SK-N-SH (cell line): ENCODE measurements around the gene HES2. TPM values are rescaled to one million over a fixed set of nuclear protein-coding genes. Genes with fewer than 3 reads are reported as not detected.

Source experiments
- CTCF ChIA-PET: fragments of 300-600, 350-600 bp; formaldehyde crosslinking; extraction: SDS; loops from one replicate; lab custom pipeline; 2021; lab: Yijun Ruan, JAX
- POLR2A ChIA-PET: fragments of 350-600 bp; sonication (Branson Sonifier 250); formaldehyde crosslinking; extraction: SDS; loops from one replicate; lab custom pipeline; 2020; ENCODE audit warnings: antibody characterized with exemption, inconsistent platforms; lab: Yijun Ruan, JAX
- DNase-seq: peaks from one replicate; pipeline ENCODE4 v3.0.0; 2012
- H2AFZ ChIP-seq: fragments of 200-600 bp; sonication (generic); 2 replicates; pipeline ENCODE4 v1.8.1; 2016; ENCODE audit warnings: antibody characterized with exemption, mild to moderate bottlenecking, low read depth
- H3F3A ChIP-seq: fragments of 200-600 bp; sonication (generic); replicated peaks from 2 replicates; pipeline ENCODE3; 2016; ENCODE audit warnings: antibody characterized with exemption, mild to moderate bottlenecking; ENCODE audit not compliant: insufficient read depth
- H3K27ac ChIP-seq, 2 experiments: fragments of 200-500 bp in 1 of 2; fragments of 200-600 bp in 1 of 2; sonication (Bioruptor generic) in 1 of 2; sonication (generic), shearing (Covaris generic) in 1 of 2; 2 replicates each; pipeline versions ENCODE4 v1.5.1 to v1.6.1; 2014 to 2016; ENCODE audit warnings: low read depth in 2 of 2, inconsistent platforms in 1 of 2, low read length in 1 of 2, mild to moderate bottlenecking in 1 of 2, mixed read lengths in 1 of 2
- H3K27me3 ChIP-seq: fragments of 200-600 bp; sonication (generic), shearing (Covaris generic); 2 replicates; pipeline ENCODE4 v1.6.1; 2016; ENCODE audit warnings: mixed run types; ENCODE audit not compliant: insufficient read depth
- H3K36me3 ChIP-seq, 2 experiments: fragments of 200-500 bp in 1 of 2; fragments of 200-600 bp in 1 of 2; sonication (Bioruptor generic) in 1 of 2; sonication (generic) in 1 of 2; replicated peaks in 1 of 2; 2 replicates each; pipeline versions ENCODE3 to v1.5.1; 2014 to 2016; ENCODE audit warnings: low read length in 1 of 2, mild to moderate bottlenecking in 1 of 2; ENCODE audit not compliant: insufficient read depth in 2 of 2, control insufficient read depth in 1 of 2
- H3K4me1 ChIP-seq, 2 experiments: fragments of 200-500 bp in 1 of 2; fragments of 200-600 bp in 1 of 2; sonication (Bioruptor generic) in 1 of 2; sonication (generic), shearing (Covaris generic) in 1 of 2; 2 replicates each; pipeline versions ENCODE4 v1.5.1 to v1.6.1; 2014 to 2016; ENCODE audit warnings: low read depth in 1 of 2, low read length in 1 of 2, mixed run types in 1 of 2; ENCODE audit not compliant: insufficient read depth in 2 of 2, control insufficient read depth in 1 of 2
- H3K4me2 ChIP-seq: fragments of 200-600 bp; sonication (generic), shearing (Covaris generic); 2 replicates; pipeline ENCODE4 v1.6.1; 2017; ENCODE audit warnings: mixed run types
- H3K4me3 ChIP-seq, 2 experiments: fragments of 200-500 bp in 1 of 2; fragments of 200-600 bp in 1 of 2; sonication (Bioruptor generic) in 1 of 2; sonication (generic), shearing (Covaris generic) in 1 of 2; 2 replicates each; pipeline versions ENCODE4 v1.5.1 to v1.8.1; 2014 to 2016; ENCODE audit warnings: low read depth in 2 of 2, inconsistent platforms in 1 of 2, low read length in 1 of 2, mild to moderate bottlenecking in 1 of 2, mixed read lengths in 1 of 2, moderate library complexity in 1 of 2
- H3K79me2 ChIP-seq: fragments of 200-600 bp; sonication (generic); 2 replicates; pipeline ENCODE4 v1.8.1; 2017; ENCODE audit warnings: mild to moderate bottlenecking; ENCODE audit not compliant: insufficient read depth
- H3K9ac ChIP-seq: fragments of 200-600 bp; sonication (generic); 2 replicates; pipeline ENCODE4 v1.6.1; 2017; ENCODE audit warnings: mixed run types
- H3K9me2 ChIP-seq: fragments of 200-600 bp; sonication (generic); 2 replicates; pipeline ENCODE4 v1.6.1; 2017; ENCODE audit warnings: mixed run types
- H3K9me3 ChIP-seq: fragments of 200-600 bp; sonication (generic); 2 replicates; pipeline ENCODE4 v1.6.1; 2017; ENCODE audit warnings: mixed run types, mild to moderate bottlenecking, moderate library complexity
- H4K20me1 ChIP-seq: fragments of 200-600 bp; sonication (generic); 2 replicates; pipeline ENCODE4 v1.6.1; 2017; ENCODE audit warnings: mild to moderate bottlenecking, mixed run types; ENCODE audit not compliant: insufficient read depth
- CTCF ChIP-seq: fragments of 200-600 bp; sonication (generic); IDR thresholded peaks from 2 replicates; pipeline ENCODE4 v1.6.1; 2017; ENCODE audit warnings: antibody characterized with exemption, mild to moderate bottlenecking, moderate library complexity
- EP300 ChIP-seq, 2 experiments: IDR thresholded peaks; 2 replicates each; pipeline versions ENCODE4 v1.4.0 to v1.6.1; 2012; ENCODE audit warnings: borderline replicate concordance in 1 of 2, low read depth in 1 of 2, low read length in 1 of 2
- FOSL2 ChIP-seq: IDR thresholded peaks from 2 replicates; pipeline ENCODE4 v1.4.0; 2012; ENCODE audit warnings: low read depth, mild to moderate bottlenecking, moderate library complexity, borderline replicate concordance
- FOXJ3 ChIP-seq: sonication (generic); formaldehyde crosslinking; IDR thresholded peaks from 2 replicates; pipeline ENCODE4 v1.5.1; 2020; ENCODE audit warnings: mild to moderate bottlenecking, missing genetic modification reagents
- GATA2 ChIP-seq: sonication (generic); formaldehyde crosslinking; IDR thresholded peaks from 2 replicates; pipeline ENCODE4 v1.5.0; 2020; ENCODE audit warnings: mild to moderate bottlenecking, missing genetic modification reagents
- MAX ChIP-seq: IDR thresholded peaks from 2 replicates; pipeline ENCODE4 v1.4.0; 2012; ENCODE audit warnings: low read depth
- NFIC ChIP-seq: IDR thresholded peaks from 2 replicates; pipeline ENCODE4 v1.4.0; 2012; ENCODE audit warnings: borderline replicate concordance
- RAD21 ChIP-seq: IDR thresholded peaks from 2 replicates; pipeline ENCODE4 v1.6.1; 2012; ENCODE audit warnings: mild to moderate bottlenecking, low read length
- RFX5 ChIP-seq: IDR thresholded peaks from 2 replicates; pipeline ENCODE4 v1.6.1; 2012; ENCODE audit warnings: mild to moderate bottlenecking, improper control_type of control experiment, low read length
- SIN3A ChIP-seq: IDR thresholded peaks from 2 replicates; pipeline ENCODE4 v1.6.1; 2012; ENCODE audit warnings: low read depth, mild to moderate bottlenecking, low read length, moderate library complexity, borderline replicate concordance
- SMC3 ChIP-seq: IDR thresholded peaks from 2 replicates; pipeline ENCODE4 v1.6.1; 2012; ENCODE audit warnings: low read depth, low read length, improper control_type of control experiment
- TAF1 ChIP-seq: IDR thresholded peaks from 2 replicates; pipeline ENCODE4 v1.6.1; 2012; ENCODE audit warnings: low read depth, mild to moderate bottlenecking, low read length, moderate library complexity, borderline replicate concordance
- TCF12 ChIP-seq: IDR thresholded peaks from 2 replicates; pipeline ENCODE4 v1.4.0; 2012
- USF1 ChIP-seq: IDR thresholded peaks from 2 replicates; pipeline ENCODE4 v1.4.0; 2012; ENCODE audit warnings: low read depth, borderline replicate concordance
- USF2 ChIP-seq: fragments of 150-350 bp; IDR thresholded peaks from 2 replicates; pipeline ENCODE4 v1.6.1; 2017; ENCODE audit warnings: antibody characterized with exemption, low read length, low read depth, borderline replicate concordance
- ZBTB33 ChIP-seq: IDR thresholded peaks from 2 replicates; pipeline ENCODE4 v1.4.0; 2012; ENCODE audit warnings: low read depth, borderline replicate concordance
- WGBS: methylation state at CpG from one replicate; pipeline ENCODE4 v1.1.6; 2017; ENCODE audit warnings: low lambda C conversion rate; 5-methylcytosine and 5-hydroxymethylcytosine counted together
- polyA plus RNA-seq, 3 experiments: library from polyadenylated mRNA; depleted of rRNA; stranded (reverse); fragments of >200 nt; gene quantifications; 2 replicates each; pipeline ENCODE4 v1.2.3, GENCODE V29; 2012

The HES2 gene
- polyA plus RNA-seq, 1 of the 3 experiments (the other 2 are of a cell fraction), result 0.03 TPM

GRCh38 chr1:6464514-6464836 lies 44.8 kb upstream of the HES2 start:
- H3K27me3 ChIP-seq, result no peaks in the 10 kb centered on the region
- peaks cover 0 to 30% of the 10 kb centered on the region in 2 experiments for H3K36me3 ChIP-seq
- no peak overlapping the region for H3K4me2 ChIP-seq
- H3K79me2 ChIP-seq, result no peaks in the 10 kb centered on the region
- ChIA-PET POLR2A (no interaction called here), CTCF (interaction anchor here (0.9 to 4.2 kb wide), 3 partner anchors 12 to 41 kb away, joined by 3 to 12 read pairs (median 4); no protein-coding TSS in a partner anchor)
- TF ChIP-seq SMC3 (no peak), TCF12 (no peak), NFIC (no peak), ZBTB33 (no peak), CTCF (no peak), FOXJ3 (CRISPR knock-in tag) (no peak)
- no peak for DNase-seq
- no peaks in the 10 kb centered on the region for H4K20me1 ChIP-seq
- WGBS, result 96% methylated on average over 7 of the region's 7 CpGs
- H3K9me3 ChIP-seq, result no peaks in the 10 kb centered on the region
- no peaks in the 10 kb centered on the region for H3K4me1 ChIP-seq
- H3K9me2 ChIP-seq, result no peaks in the 10 kb centered on the region
- H3F3A ChIP-seq, result no peaks in the 10 kb centered on the region
- H2AFZ ChIP-seq, result no peak overlapping the region
- no peak overlapping the region for H3K4me3 ChIP-seq
- H3K27ac ChIP-seq, result no peak overlapping the region
- no peak overlapping the region for H3K9ac ChIP-seq

GRCh38 chr1:6463120-6463412 lies 43.3 kb upstream of the HES2 start:
- no peaks in the 10 kb centered on the region for H4K20me1 ChIP-seq
- no peaks in the 10 kb centered on the region for H3F3A ChIP-seq
- H3K27ac ChIP-seq, result no peak overlapping the region
- no peaks in the 10 kb centered on the region for H3K27me3 ChIP-seq
- H3K4me2 ChIP-seq, result no peak overlapping the region
- H3K9me2 ChIP-seq, result no peaks in the 10 kb centered on the region
- H3K4me1 ChIP-seq, result no peaks in the 10 kb centered on the region
- ChIA-PET POLR2A (no interaction called here), CTCF (interaction anchor here (0.8 to 2.0 kb wide), 7 partner anchors 9 to 91 kb away, joined by 3 to 7 read pairs (median 4); partner anchors contain the start of gene NOL9)
- no peak overlapping the region for H2AFZ ChIP-seq
- no peak overlapping the region for H3K4me3 ChIP-seq
- H3K36me3 ChIP-seq, result peaks cover 0 to 18% of the 10 kb centered on the region in 2 experiments
- no peaks in the 10 kb centered on the region for H3K79me2 ChIP-seq
- no peak for DNase-seq
- no peaks in the 10 kb centered on the region for H3K9me3 ChIP-seq
- TF ChIP-seq FOSL2 (no peak), RAD21 (no peak), MAX (no peak), FOXJ3 (CRISPR knock-in tag) (no peak), TCF12 (no peak), GATA2 (CRISPR knock-in tag) (no peak), NFIC (no peak), RFX5 (no peak), CTCF (no peak), SIN3A (no peak), EP300 (IDR thresholded peaks at IDR 0.05; ENCODE audit: borderline replicate concordance in 1 of 2, low read depth in 1 of 2, low read length in 1 of 2) (no peak), USF2 (no peak), USF1 (no peak), TAF1 (no peak)
- TF ChIP-seq, all 33 proteins: peak for 0
- 100% methylated on average over 1 of the region's 1 CpG for WGBS
- H3K9ac ChIP-seq, result no peak overlapping the region
